K562 (cell line): ENCODE results near the gene ERAL1. TPM values are rescaled to one million over a fixed set of nuclear protein-coding genes. Genes with fewer than 3 reads are reported as not detected.

Experiments used
- GABPA ChIP-seq: fragments of 200-800 bp; sonication (Bioruptor generic); conservative IDR thresholded peaks from 2 replicates; pipeline ENCODE4 v1.6.1; 2016; ENCODE audit warnings: low read depth, missing genetic modification characterization, missing compliant biosample characterization
- NFE2 ChIP-seq: IDR thresholded peaks from 2 replicates; pipeline ENCODE4 v1.6.1; 2014; ENCODE audit warnings: antibody characterized with exemption, low read depth
- PRPF4 ChIP-seq: fragments of 200-400 bp; formaldehyde crosslinking; IDR thresholded peaks from one replicate; pipeline ENCODE4 v1.6.1; 2017; ENCODE audit warnings: low read length, low read depth, mild to moderate bottlenecking; ENCODE audit not compliant: insufficient read depth, poor library complexity, severe bottlenecking
- ZFP1 ChIP-seq: fragments of 450-650 bp; formaldehyde crosslinking; IDR thresholded peaks from 2 replicates; pipeline ENCODE4 v1.4.0; 2020; ENCODE audit warnings: mild to moderate bottlenecking, mixed read lengths
- polyA plus RNA-seq, 8 experiments: library from polyadenylated mRNA; depleted of rRNA in 4 of 8; stranded (reverse) in 5 of 8; unstranded in 3 of 8; fragments of >200 nt; fragmentation: Nextera tagmentation in 2 of 8; fragmentation: Illumina TruSeq in 1 of 8; extraction: Ambion mirVana in 2 of 8; extraction: Trizol in 1 of 8; gene quantifications; 2 replicates each; pipeline versions ENCODE4 v1.2.1 to v1.2.3, GENCODE V29; 2011 to 2014; ENCODE audit warnings: inconsistent platforms in 1 of 8, missing spikeins in 1 of 8
- total RNA-seq, 7 experiments: library from RNA; depleted of rRNA in 6 of 7; stranded (reverse); fragments of >200 nt in 6 of 7; fragmentation: Illumina TruSeq in 2 of 7; extraction: Trizol in 2 of 7; gene quantifications; 2 replicates each; pipeline versions ENCODE4 v1.2.1 to v1.2.3, GENCODE V29; 2011 to 2021; ENCODE audit warnings: low replicate concordance in 1 of 7
- TF ChIP-seq, protein P1 (sequence below), 2 experiments: fragments of 450-650 bp in 1 of 2; sonication (generic) in 1 of 2; formaldehyde crosslinking in 1 of 2; IDR thresholded peaks in 1 of 2; conservative IDR thresholded peaks in 1 of 2; 2 replicates each; pipeline versions ENCODE4 v1.6.1 to v1.8.1; 2016 to 2023; ENCODE audit warnings: mild to moderate bottlenecking in 2 of 2, moderate library complexity in 2 of 2, inconsistent platforms in 1 of 2, missing genetic modification reagents in 1 of 2
- TF ChIP-seq, protein P2 (sequence below): fragments of 450-650 bp; conservative IDR thresholded peaks from 2 replicates; pipeline ENCODE4 v1.6.1; 2016; ENCODE audit warnings: missing genetic modification characterization, low read depth, mild to moderate bottlenecking, control low read depth, missing compliant biosample characterization
- TF ChIP-seq, protein P3 (sequence below): fragments of 250-450 bp; sonication (Bioruptor Pico); IDR thresholded peaks from 2 replicates; pipeline ENCODE4 v1.4.0; 2020
- TF ChIP-seq, protein P4 (sequence below), 2 experiments: IDR thresholded peaks in 1 of 2; conservative IDR thresholded peaks in 1 of 2; 2 replicates each; pipeline ENCODE4 v1.6.1; 2016; ENCODE audit warnings: low read depth in 2 of 2, mild to moderate bottlenecking in 1 of 2, missing compliant biosample characterization in 1 of 2, missing genetic modification characterization in 1 of 2, moderate library complexity in 1 of 2
- TF ChIP-seq, protein P5 (sequence below): fragments of 450-650 bp; IDR thresholded peaks from 2 replicates; pipeline ENCODE4 v1.6.1; 2017; ENCODE audit warnings: mild to moderate bottlenecking, moderate library complexity
- TF ChIP-seq, protein P6 (sequence below): sonication (generic); IDR thresholded peaks from 2 replicates; pipeline ENCODE4 v1.6.1; 2016

ERAL1 gene
- total and polyA plus RNA-seq, 9 of the 15 experiments (the other 6 are each of a cell fraction or from before 2014, with no cell fraction given): 37.5 to 351 (median 106) TPM

GRCh38 chr17:28854457-28855335 lies at the start of gene ERAL1 (continued):
- TF ChIP-seq, protein P1, sequence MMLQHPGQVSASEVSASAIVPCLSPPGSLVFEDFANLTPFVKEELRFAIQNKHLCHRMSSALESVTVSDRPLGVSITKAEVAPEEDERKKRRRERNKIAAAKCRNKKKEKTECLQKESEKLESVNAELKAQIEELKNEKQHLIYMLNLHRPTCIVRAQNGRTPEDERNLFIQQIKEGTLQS (IDR thresholded peaks at IDR 0.05): no peak
- TF ChIP-seq, protein P1 (CRISPR knock-in tag; conservative IDR thresholded peaks at IDR 0.05): no peak; the same call in 1 of the 2 replicates
- TF ChIP-seq, protein P2, sequence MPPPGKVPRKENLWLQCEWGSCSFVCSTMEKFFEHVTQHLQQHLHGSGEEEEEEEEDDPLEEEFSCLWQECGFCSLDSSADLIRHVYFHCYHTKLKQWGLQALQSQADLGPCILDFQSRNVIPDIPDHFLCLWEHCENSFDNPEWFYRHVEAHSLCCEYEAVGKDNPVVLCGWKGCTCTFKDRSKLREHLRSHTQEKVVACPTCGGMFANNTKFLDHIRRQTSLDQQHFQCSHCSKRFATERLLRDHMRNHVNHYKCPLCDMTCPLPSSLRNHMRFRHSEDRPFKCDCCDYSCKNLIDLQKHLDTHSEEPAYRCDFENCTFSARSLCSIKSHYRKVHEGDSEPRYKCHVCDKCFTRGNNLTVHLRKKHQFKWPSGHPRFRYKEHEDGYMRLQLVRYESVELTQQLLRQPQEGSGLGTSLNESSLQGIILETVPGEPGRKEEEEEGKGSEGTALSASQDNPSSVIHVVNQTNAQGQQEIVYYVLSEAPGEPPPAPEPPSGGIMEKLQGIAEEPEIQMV: no peak
- TF ChIP-seq, protein P3, sequence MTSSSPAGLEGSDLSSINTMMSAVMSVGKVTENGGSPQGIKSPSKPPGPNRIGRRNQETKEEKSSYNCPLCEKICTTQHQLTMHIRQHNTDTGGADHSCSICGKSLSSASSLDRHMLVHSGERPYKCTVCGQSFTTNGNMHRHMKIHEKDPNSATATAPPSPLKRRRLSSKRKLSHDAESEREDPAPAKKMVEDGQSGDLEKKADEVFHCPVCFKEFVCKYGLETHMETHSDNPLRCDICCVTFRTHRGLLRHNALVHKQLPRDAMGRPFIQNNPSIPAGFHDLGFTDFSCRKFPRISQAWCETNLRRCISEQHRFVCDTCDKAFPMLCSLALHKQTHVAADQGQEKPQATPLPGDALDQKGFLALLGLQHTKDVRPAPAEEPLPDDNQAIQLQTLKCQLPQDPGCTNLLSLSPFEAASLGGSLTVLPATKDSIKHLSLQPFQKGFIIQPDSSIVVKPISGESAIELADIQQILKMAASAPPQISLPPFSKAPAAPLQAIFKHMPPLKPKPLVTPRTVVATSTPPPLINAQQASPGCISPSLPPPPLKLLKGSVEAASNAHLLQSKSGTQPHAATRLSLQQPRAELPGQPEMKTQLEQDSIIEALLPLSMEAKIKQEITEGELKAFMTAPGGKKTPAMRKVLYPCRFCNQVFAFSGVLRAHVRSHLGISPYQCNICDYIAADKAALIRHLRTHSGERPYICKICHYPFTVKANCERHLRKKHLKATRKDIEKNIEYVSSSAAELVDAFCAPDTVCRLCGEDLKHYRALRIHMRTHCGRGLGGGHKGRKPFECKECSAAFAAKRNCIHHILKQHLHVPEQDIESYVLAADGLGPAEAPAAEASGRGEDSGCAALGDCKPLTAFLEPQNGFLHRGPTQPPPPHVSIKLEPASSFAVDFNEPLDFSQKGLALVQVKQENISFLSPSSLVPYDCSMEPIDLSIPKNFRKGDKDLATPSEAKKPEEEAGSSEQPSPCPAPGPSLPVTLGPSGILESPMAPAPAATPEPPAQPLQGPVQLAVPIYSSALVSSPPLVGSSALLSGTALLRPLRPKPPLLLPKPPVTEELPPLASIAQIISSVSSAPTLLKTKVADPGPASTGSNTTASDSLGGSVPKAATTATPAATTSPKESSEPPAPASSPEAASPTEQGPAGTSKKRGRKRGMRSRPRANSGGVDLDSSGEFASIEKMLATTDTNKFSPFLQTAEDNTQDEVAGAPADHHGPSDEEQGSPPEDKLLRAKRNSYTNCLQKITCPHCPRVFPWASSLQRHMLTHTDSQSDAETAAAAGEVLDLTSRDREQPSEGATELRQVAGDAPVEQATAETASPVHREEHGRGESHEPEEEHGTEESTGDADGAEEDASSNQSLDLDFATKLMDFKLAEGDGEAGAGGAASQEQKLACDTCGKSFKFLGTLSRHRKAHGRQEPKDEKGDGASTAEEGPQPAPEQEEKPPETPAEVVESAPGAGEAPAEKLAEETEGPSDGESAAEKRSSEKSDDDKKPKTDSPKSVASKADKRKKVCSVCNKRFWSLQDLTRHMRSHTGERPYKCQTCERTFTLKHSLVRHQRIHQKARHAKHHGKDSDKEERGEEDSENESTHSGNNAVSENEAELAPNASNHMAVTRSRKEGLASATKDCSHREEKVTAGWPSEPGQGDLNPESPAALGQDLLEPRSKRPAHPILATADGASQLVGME (CRISPR knock-in tag): no peak
- TF ChIP-seq ZFP1: no peak
- TF ChIP-seq GABPA (tag): peak; percentile 44
- TF ChIP-seq, protein P4, sequence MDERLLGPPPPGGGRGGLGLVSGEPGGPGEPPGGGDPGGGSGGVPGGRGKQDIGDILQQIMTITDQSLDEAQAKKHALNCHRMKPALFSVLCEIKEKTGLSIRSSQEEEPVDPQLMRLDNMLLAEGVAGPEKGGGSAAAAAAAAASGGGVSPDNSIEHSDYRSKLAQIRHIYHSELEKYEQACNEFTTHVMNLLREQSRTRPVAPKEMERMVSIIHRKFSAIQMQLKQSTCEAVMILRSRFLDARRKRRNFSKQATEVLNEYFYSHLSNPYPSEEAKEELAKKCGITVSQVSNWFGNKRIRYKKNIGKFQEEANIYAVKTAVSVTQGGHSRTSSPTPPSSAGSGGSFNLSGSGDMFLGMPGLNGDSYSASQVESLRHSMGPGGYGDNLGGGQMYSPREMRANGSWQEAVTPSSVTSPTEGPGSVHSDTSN (CRISPR knock-in tag; IDR thresholded peaks at IDR 0.05; ENCODE audit: low read depth): no peak
- TF ChIP-seq, protein P4 (tag; conservative IDR thresholded peaks at IDR 0.05; ENCODE audit: low read depth): no peak
- no peak for TF ChIP-seq NFE2
- TF ChIP-seq, protein P5, sequence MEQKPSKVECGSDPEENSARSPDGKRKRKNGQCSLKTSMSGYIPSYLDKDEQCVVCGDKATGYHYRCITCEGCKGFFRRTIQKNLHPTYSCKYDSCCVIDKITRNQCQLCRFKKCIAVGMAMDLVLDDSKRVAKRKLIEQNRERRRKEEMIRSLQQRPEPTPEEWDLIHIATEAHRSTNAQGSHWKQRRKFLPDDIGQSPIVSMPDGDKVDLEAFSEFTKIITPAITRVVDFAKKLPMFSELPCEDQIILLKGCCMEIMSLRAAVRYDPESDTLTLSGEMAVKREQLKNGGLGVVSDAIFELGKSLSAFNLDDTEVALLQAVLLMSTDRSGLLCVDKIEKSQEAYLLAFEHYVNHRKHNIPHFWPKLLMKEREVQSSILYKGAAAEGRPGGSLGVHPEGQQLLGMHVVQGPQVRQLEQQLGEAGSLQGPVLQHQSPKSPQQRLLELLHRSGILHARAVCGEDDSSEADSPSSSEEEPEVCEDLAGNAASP: no peak
- TF ChIP-seq PRPF4: no peak
- TF ChIP-seq, protein P6, sequence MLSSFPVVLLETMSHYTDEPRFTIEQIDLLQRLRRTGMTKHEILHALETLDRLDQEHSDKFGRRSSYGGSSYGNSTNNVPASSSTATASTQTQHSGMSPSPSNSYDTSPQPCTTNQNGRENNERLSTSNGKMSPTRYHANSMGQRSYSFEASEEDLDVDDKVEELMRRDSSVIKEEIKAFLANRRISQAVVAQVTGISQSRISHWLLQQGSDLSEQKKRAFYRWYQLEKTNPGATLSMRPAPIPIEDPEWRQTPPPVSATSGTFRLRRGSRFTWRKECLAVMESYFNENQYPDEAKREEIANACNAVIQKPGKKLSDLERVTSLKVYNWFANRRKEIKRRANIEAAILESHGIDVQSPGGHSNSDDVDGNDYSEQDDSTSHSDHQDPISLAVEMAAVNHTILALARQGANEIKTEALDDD: no peak
